Spleen (tissue), 11 donors: ENCODE results near the gene UGT1A4. TPM values are rescaled to one million over a fixed set of nuclear protein-coding genes. Genes with fewer than 3 reads are reported as not detected.

Experiments
- DNase-seq: peaks from one replicate; pipeline ENCODE4 v3.0.0-alpha.2; 2020
- H3K27ac ChIP-seq, 8 donors: fragments of 200-600 bp; sonication (generic) in 7 of 8; 1 replicate in 4 of 8; 2 replicates in 4 of 8; pipeline versions ENCODE4 v1.5.0 to v1.8.0; 2016 to 2021; ENCODE audit warnings: inconsistent platforms in 4 of 8, mild to moderate bottlenecking in 4 of 8, moderate library complexity in 1 of 8
- H3K27me3 ChIP-seq, 7 donors: fragments of 200-600 bp; sonication (generic) in 6 of 7; replicated peaks in 1 of 7; 1 replicate in 4 of 7; 2 replicates in 3 of 7; pipeline versions ENCODE4 v1.5.0 to v1.8.0; 2016 to 2021; ENCODE audit warnings: inconsistent platforms in 3 of 7, mild to moderate bottlenecking in 1 of 7
- H3K36me3 ChIP-seq, 6 donors: fragments of 200-600 bp; sonication (generic) in 5 of 6; 1 replicate in 4 of 6; 2 replicates in 2 of 6; pipeline versions ENCODE4 v1.5.0 to v1.8.0; 2016 to 2021; ENCODE audit warnings: inconsistent platforms in 2 of 6
- H3K4me1 ChIP-seq, 6 donors: fragments of 200-600 bp; sonication (generic) in 5 of 6; 1 replicate in 3 of 6; 2 replicates in 3 of 6; pipeline versions ENCODE4 v1.5.0 to v1.8.0; 2016 to 2021; ENCODE audit warnings: inconsistent platforms in 3 of 6
- H3K4me3 ChIP-seq, 8 donors: fragments of 200-600 bp; sonication (generic) in 7 of 8; 1 replicate in 4 of 8; 2 replicates in 4 of 8; pipeline versions ENCODE4 v1.5.0 to v1.8.0; 2016 to 2021; ENCODE audit warnings: inconsistent platforms in 4 of 8, mild to moderate bottlenecking in 4 of 8, moderate library complexity in 2 of 8
- H3K9me3 ChIP-seq, 8 donors: fragments of 200-600 bp; sonication (generic) in 7 of 8; 1 replicate in 4 of 8; 2 replicates in 4 of 8; pipeline versions ENCODE4 v1.5.0 to v1.8.0; 2016 to 2021; ENCODE audit warnings: inconsistent platforms in 4 of 8
- POLR2A ChIP-seq, 3 donors: fragments of 450-650 bp; IDR thresholded peaks; one replicate each; pipeline ENCODE4 v1.5.1; 2017; ENCODE audit warnings: antibody characterized with exemption in 3 of 3, mild to moderate bottlenecking in 1 of 3
- POLR2AphosphoS5 ChIP-seq, 3 donors: sonication (generic); formaldehyde crosslinking; IDR thresholded peaks; one replicate each; pipeline ENCODE4 v1.5.1; 2017; ENCODE audit warnings: antibody characterized with exemption in 3 of 3
- WGBS, 5 donors: extraction: QIAGEN DNeasy Blood & Tissue Kit in 3 of 5; methylation state at CpG; one replicate each; pipeline versions ENCODE4 v1.1.5 to v1.1.7; 2013 to 2018; 5-methylcytosine and 5-hydroxymethylcytosine counted together
- intact Hi-C: fragments of 100-400 bp; cut with DNase I; formaldehyde crosslinking; loops from one replicate; pipeline ENCODE4 v1.15.0; 2023; ENCODE audit warnings: low total_unique reads
- polyA plus RNA-seq, 3 donors: library from polyadenylated mRNA; stranded (reverse); fragments of 200-250 nt; gene quantifications; one replicate each; pipeline ENCODE4 v1.2.1, GENCODE V29; 2013
- total RNA-seq, 7 donors: library from RNA; depleted of rRNA in 3 of 7; stranded (reverse); fragments of >200 nt in 3 of 7; fragmentation: NEBNext Ultra II Directional in 4 of 7; extraction: Animal tissue kit (Norgen Biotek cat#: 25700) in 4 of 7; gene quantifications; one replicate each; pipeline versions ENCODE4 v1.1.0 to v1.2.1, GENCODE V29; 2016 to 2021
- TF ChIP-seq, protein P1 (sequence below), 11 experiments: fragments of 200-600 bp in 7 of 11; fragments of 450-650 bp in 4 of 11; sonication (generic) in 4 of 11; IDR thresholded peaks in 8 of 11; conservative IDR thresholded peaks in 3 of 11; 1 replicate in 7 of 11; 2 replicates in 4 of 11; pipeline versions ENCODE4 v1.4.0 to v1.8.0; 2016 to 2021; ENCODE audit warnings: antibody characterized with exemption in 11 of 11, inconsistent platforms in 4 of 11, mild to moderate bottlenecking in 1 of 11
- donor health status: healthy with polysubstance abuse.
- donor health status: DM: no; HTN: no; CAD: no; lungs with moderate emphysema.
- donor health status: DM: no; HTN: no; CAD: no.
- donor health status: Bipolar disorder and iron deficiency.
- donor health status: healthy.
- donor health status: DM: no; HTN: no; CAD: no.
- donor health status: DM: yes; HTN: yes; CAD: no.

UGT1A4 gene
- total and polyA plus RNA-seq, 10 donors = not detected

DNA sequence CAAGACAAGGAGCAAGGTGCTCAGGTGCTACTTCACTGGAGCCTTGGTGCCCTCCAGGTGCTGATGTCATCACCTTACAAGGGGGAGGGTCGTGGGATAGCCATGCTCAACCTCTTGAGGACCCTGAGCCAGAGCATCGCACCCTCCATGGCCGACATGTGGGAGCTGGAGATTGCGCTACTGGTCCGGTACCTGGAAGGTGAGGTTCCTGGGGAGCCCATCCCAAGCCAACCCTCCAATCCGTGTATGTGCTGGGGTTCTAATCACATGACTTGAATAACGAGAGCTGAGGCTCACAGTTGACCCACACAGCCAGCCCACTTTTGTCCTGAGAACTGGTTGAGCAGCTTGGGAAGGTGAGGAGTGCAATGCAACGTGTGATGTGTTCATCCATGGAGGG is 85.5 kb downstream of the UGT1A4 start:
- TF ChIP-seq, protein P1, sequence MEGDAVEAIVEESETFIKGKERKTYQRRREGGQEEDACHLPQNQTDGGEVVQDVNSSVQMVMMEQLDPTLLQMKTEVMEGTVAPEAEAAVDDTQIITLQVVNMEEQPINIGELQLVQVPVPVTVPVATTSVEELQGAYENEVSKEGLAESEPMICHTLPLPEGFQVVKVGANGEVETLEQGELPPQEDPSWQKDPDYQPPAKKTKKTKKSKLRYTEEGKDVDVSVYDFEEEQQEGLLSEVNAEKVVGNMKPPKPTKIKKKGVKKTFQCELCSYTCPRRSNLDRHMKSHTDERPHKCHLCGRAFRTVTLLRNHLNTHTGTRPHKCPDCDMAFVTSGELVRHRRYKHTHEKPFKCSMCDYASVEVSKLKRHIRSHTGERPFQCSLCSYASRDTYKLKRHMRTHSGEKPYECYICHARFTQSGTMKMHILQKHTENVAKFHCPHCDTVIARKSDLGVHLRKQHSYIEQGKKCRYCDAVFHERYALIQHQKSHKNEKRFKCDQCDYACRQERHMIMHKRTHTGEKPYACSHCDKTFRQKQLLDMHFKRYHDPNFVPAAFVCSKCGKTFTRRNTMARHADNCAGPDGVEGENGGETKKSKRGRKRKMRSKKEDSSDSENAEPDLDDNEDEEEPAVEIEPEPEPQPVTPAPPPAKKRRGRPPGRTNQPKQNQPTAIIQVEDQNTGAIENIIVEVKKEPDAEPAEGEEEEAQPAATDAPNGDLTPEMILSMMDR (IDR thresholded peaks at IDR 0.05 in 8 of 11, conservative IDR thresholded peaks at IDR 0.05 in 3 of 11) = no peak
- TF ChIP-seq POLR2AphosphoS5 (IDR thresholded peaks at IDR 0.05) (no peak), POLR2A (IDR thresholded peaks at IDR 0.05) (no peak)
- intact Hi-C loops = no loop called here
- 64 to 76% (median 67%) methylated on average over 7 to 8 of the region's 8 CpGs for WGBS, 5 donors
- Histone ChIP-seq H3K4me3 (no peak overlapping the region), H3K9me3 (no peaks in the 10 kb centered on the region), H3K27ac (no peak overlapping the region), H3K4me1 (no peaks in the 10 kb centered on the region), H3K27me3 (peaks cover 0 to 42% (median 0%) of the 10 kb centered on the region in 7 donors), H3K36me3 (no peaks in the 10 kb centered on the region)
- peak; percentile 29 for DNase-seq

DNA sequence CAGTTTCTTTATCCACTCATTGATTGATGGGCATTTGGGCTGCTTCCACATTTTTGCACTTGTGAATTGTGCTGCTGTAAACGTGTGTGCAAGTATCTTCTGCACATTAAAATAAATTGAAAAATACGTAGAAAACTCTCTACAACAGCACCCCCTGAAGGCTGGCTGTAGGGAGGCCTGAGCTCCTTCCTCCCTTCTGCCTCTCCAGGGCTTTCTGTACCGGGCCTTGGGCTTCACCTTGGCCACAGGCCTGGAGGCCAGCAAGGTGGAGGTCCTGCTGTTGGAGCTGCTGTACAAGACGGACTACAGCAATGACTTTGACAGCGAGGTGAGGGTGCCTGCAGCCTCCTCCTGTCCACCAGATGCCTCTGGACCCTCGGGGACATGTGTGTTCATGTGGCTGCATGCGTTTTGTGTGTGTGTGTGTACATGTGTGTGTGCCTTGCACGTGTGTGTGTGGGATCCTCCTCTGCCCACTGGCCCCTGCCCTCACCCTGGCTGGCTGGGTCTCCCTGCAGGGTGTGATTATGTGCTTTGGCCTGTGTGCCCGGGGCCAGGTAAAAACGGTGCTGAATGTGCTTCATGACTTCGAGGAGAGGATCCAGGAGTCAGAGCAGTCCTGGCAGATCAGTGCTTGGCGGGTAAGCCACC is 88.8 kb downstream of the UGT1A4 start:
- no peaks in the 10 kb centered on the region for H3K4me1 ChIP-seq
- intact Hi-C loops = no loop called here
- WGBS, 5 donors = 60 to 82% (median 73%) methylated on average over 9 to 12 of the region's 12 CpGs

DNA sequence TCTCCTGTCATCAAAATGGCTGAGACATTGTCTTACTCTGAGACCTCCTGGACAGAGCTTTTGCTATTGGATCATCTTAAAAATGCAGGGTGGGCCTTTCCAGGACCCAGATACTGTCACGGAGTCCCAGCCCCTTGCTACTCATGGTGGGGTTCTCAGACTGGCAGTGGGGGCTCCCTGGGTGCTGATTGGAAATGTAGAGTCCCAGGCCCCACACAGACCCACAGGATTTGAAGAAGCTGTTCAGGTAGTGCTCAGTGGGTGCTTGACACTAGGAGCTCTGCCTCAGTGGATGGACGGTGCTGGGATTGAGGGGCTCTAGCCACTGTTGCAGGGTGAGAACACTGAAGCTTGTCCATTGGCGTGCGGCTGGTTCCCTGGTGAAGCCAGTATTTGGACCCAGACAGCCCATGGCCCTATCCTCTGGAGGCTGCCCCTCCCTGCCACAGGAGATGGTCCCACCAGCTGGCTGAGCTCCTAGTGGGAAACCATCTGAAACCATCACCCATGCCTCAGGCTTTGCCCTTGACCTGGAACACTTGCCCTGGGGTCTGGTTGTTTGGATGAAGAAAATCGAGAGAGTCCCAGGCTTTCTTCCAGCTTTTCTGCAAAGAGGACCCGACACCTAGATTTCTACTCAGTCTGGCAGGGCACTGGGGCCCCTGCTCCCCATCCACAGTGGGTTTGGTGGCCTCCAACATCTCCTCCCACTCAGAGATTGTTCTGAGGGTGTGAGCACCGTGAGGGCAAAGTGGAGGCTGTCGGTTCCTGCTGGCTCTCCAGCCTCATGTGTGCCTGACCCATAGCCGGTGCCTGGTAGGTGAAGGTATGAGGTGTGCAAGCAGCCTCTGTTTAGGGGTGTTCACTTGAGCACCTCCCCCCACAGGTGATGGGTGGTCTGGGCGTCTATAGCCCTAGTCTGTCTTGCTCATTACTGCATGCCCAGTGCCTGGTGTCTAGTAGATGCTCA is 89.7 kb downstream of the UGT1A4 start:
- H3K36me3 ChIP-seq = no peaks in the 10 kb centered on the region
- H3K4me3 ChIP-seq = no peak overlapping the region
- DNase-seq = peak; percentile 49
- H3K9me3 ChIP-seq = no peaks in the 10 kb centered on the region
- TF ChIP-seq POLR2A (IDR thresholded peaks at IDR 0.05) (no peak), POLR2AphosphoS5 (IDR thresholded peaks at IDR 0.05) (no peak)
- TF ChIP-seq, protein P1 (IDR thresholded peaks at IDR 0.05 in 8 of 11, conservative IDR thresholded peaks at IDR 0.05 in 3 of 11) = no peak
- WGBS, 5 donors = 67 to 84% (median 75%) methylated on average over 6 to 10 of the region's 10 CpGs
- H3K27me3 ChIP-seq = peaks cover 0 to 56% (median 0%) of the 10 kb centered on the region in 7 donors
- intact Hi-C loops = no loop called here
- no peaks in the 10 kb centered on the region for H3K4me1 ChIP-seq
- no peak overlapping the region for H3K27ac ChIP-seq

More for the DNA sequence above, 88.8 kb downstream of the UGT1A4 start:
- H3K27me3 ChIP-seq = peaks cover 0 to 61% (median 0%) of the 10 kb centered on the region in 7 donors
- H3K36me3 ChIP-seq = no peaks in the 10 kb centered on the region
- peak; percentile 56 for DNase-seq
- no peak overlapping the region for H3K27ac ChIP-seq
- no peaks in the 10 kb centered on the region for H3K9me3 ChIP-seq
- no peak overlapping the region for H3K4me3 ChIP-seq
- no peak for TF ChIP-seq POLR2A (IDR thresholded peaks at IDR 0.05)
- no peak for TF ChIP-seq POLR2AphosphoS5 (IDR thresholded peaks at IDR 0.05)
- TF ChIP-seq, protein P1 (IDR thresholded peaks at IDR 0.05 in 8 of 11, conservative IDR thresholded peaks at IDR 0.05 in 3 of 11) = no peak

DNA sequence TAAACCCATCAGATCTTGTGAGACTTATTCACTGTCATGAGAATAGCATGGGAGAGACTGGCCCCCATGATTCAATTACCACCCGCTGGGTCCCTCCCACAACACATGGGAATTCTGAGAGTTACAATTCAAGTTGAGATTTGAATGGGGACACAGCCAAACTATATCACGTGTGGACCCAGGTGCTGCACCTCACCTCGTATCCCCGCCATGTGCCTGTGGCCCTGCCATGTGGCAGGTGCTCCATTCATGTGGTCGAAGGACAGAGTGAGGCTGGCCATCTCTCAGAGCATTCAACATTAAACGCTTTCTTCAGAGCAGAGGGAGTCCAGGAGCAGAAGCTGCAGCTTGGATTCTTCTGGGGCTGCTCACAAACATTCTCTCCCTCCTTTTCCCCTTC is 91.8 kb downstream of the UGT1A4 start:
- Histone ChIP-seq H3K27ac (no peak overlapping the region), H3K4me1 (no peaks in the 10 kb centered on the region), H3K9me3 (no peaks in the 10 kb centered on the region), H3K36me3 (no peaks in the 10 kb centered on the region), H3K4me3 (no peak overlapping the region), H3K27me3 (peaks cover 0 to 49% (median 0%) of the 10 kb centered on the region in 7 donors)
- DNase-seq = no peak
- WGBS, 5 donors = 86 to 94% (median 89%) methylated on average over 6 of the region's 6 CpGs
- TF ChIP-seq POLR2AphosphoS5 (IDR thresholded peaks at IDR 0.05) (no peak), POLR2A (IDR thresholded peaks at IDR 0.05) (no peak)
- TF ChIP-seq, protein P1 (IDR thresholded peaks at IDR 0.05 in 8 of 11, conservative IDR thresholded peaks at IDR 0.05 in 3 of 11) = no peak
- intact Hi-C loops = no loop called here
